GM12873 (cell line): Measurements from ENCODE around the gene MFSD11.

Source experiments
- TF ChIP-seq, protein P1 (sequence below): IDR thresholded peaks from 2 replicates; pipeline ENCODE4 v1.5.1; 2012; ENCODE audit warnings: low read depth, mild to moderate bottlenecking, moderate library complexity, low read length, control low read depth; ENCODE audit not compliant: insufficient read depth; ENCODE audit errors: missing control alignments

The MFSD11 gene

DNA sequence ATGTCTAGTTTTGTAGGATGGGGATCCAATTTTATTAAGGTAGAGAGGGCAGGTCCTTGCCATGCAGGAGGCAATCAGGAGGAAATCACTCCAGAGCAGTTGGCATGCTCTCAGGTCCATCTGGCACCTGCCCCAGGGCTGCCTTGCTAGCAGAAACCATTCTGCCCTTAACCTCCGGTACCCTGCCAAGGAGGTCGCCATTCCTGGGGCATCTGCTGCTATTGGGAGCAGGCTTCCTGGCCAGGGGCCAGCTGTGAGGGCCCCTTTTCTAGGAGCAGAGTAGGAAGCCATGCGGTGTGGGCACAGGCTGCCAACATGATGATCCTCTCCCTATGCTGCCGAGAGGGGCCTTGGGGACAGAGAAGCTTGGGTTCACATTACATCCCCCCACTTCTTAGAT, 82.6 kb downstream of the MFSD11 start:
- TF ChIP-seq, protein P1, sequence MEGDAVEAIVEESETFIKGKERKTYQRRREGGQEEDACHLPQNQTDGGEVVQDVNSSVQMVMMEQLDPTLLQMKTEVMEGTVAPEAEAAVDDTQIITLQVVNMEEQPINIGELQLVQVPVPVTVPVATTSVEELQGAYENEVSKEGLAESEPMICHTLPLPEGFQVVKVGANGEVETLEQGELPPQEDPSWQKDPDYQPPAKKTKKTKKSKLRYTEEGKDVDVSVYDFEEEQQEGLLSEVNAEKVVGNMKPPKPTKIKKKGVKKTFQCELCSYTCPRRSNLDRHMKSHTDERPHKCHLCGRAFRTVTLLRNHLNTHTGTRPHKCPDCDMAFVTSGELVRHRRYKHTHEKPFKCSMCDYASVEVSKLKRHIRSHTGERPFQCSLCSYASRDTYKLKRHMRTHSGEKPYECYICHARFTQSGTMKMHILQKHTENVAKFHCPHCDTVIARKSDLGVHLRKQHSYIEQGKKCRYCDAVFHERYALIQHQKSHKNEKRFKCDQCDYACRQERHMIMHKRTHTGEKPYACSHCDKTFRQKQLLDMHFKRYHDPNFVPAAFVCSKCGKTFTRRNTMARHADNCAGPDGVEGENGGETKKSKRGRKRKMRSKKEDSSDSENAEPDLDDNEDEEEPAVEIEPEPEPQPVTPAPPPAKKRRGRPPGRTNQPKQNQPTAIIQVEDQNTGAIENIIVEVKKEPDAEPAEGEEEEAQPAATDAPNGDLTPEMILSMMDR = no peak

DNA sequence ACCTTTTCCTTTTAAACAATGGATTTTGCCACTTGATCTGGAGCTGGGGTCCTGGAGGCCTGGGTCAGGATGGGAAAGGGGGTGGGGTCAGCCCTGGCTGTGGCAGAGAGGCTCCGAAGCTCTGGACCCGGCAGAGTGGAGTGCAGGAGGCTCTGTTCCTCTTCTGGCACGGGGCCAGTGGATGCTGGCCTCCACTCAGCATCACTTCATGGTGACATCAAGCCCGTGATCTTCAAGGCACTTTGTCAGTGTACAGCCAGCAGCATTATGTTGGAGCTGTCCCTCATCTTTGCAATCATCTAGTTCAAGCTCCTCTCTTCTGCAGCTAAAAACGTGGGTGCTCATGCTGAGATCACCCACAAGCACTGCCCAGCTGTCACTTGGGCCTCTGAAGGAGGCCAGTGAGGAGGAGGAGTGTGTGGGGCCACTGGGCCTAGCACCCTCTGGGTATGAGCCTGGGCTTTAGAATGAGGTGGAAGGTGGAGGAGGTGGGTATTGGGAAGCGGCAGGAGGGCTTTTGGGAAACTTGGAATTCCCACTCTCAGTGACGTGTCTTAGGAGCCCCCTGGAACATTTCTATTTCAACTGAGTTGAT, 84.4 kb downstream of the MFSD11 start:
- TF ChIP-seq, protein P1 = no peak

DNA sequence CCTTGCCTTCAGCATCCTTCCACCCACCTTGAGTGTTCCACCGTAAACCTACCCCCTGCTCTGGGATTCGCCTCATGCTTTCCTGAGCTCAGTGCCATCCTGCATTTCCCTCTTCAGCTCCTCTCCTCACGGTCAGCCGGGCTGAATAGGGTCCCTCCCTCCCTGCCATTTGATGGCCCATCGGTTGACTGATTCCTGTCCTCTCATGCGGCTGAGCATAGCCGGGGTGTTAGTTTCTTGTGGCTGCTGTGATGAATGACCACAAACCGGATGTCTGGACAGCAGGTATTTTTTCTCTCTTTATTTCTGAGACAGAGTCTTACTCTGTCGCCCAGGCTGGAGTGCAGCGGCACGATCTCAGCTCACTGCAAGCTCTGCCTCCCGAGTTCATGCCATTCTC, 86.2 kb downstream of the MFSD11 start:
- TF ChIP-seq, protein P1 = no peak

DNA sequence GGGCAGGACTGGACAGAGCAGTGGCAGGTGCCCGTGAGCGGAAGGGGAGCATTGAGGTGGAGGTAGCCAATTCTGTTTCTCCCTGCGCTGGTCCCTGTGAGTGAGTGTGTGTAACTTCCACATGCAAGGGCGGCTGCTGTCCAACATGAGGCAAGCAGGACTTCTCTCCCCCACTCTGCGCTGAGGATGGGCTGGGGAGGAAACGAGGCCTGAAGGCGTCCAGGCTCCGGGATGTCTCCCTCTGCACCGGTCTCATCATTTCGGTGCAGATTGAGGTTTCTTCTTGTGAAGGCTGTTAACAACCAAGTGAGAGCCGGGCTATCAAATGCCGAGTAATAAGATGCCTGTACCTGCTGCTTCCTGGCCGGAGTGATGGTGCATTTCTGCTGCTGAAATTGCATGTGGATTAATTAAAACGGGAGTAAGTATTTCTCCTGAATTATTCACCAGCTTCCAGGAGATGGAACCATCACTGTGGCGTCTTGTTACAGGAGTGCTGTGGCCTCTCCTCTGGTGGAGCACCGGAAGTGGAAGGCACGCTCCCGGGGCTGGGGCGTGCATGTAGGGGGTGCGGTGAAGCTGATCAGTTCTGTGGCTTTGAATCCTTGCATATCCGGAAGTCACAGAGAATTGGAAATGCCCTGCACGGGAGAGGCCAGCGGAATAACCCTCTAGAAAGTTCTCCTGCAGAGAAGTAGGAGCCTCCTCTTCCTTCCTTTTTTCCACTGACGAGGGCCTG, 88.6 kb downstream of the MFSD11 start:
- TF ChIP-seq, protein P1 = no peak

DNA sequence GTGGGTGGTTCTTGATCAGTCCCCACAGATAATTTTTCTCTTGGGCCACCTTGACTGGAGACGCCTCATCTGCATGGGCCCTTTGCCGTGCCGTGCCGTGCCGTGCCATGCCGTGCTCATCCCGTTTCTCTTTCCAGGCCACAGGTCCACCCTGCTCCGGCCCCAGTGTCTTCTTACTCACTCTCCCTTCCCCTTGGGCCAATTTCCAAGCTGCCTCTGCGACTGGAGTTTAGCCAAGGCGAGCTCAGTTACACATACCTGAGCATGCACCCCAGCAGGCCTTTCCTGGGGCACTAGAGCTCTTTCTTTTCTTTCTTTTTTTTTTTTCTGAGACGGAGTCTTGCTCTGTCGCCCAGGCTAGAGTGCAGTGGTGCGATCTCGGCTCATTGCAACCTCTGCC, 89.8 kb downstream of the MFSD11 start:
- TF ChIP-seq, protein P1 = no peak
